Aorta (tissue), 5 donors: Measurements from ENCODE around the gene SURF6. TPM values are rescaled to one million over a fixed set of nuclear protein-coding genes. Genes with fewer than 3 reads are reported as not detected.

ENCODE experiments used
- ATAC-seq: fragments of 200-7000 bp; cut with Tn5 transposase; one replicate; pipeline ENCODE4 v1.9.1; 2022; ENCODE audit warnings: moderate library complexity; ENCODE audit not compliant: low FRiP score
- DNase-seq, 2 donors: peaks; one replicate each; pipeline ENCODE4 v3.0.0-alpha.2; 2020
- H3K27ac ChIP-seq, 2 donors: one replicate each; pipeline ENCODE4 v1.5.1; 2013; ENCODE audit warnings: low read length in 2 of 2, mild to moderate bottlenecking in 2 of 2, moderate library complexity in 2 of 2, control low read depth in 1 of 2, inconsistent platforms in 1 of 2, low read depth in 1 of 2
- H3K27me3 ChIP-seq, 2 donors: one replicate each; pipeline ENCODE4 v1.6.1; 2013; ENCODE audit warnings: control low read depth in 1 of 2, low read length in 1 of 2, mild to moderate bottlenecking in 1 of 2, moderate library complexity in 1 of 2; ENCODE audit not compliant: insufficient read depth in 2 of 2, control insufficient read depth in 1 of 2
- H3K36me3 ChIP-seq, 2 donors: one replicate each; pipeline ENCODE4 v1.6.1; 2013; ENCODE audit warnings: control low read depth in 1 of 2, low read length in 1 of 2, mild to moderate bottlenecking in 1 of 2; ENCODE audit not compliant: insufficient read depth in 2 of 2, control insufficient read depth in 1 of 2
- H3K4me1 ChIP-seq, 2 donors: one replicate each; pipeline ENCODE4 v1.6.1; 2013; ENCODE audit warnings: low read length in 2 of 2, control low read depth in 1 of 2, mild to moderate bottlenecking in 1 of 2, moderate library complexity in 1 of 2; ENCODE audit not compliant: insufficient read depth in 2 of 2, control insufficient read depth in 1 of 2
- H3K4me3 ChIP-seq, 2 donors: one replicate each; pipeline ENCODE4 v1.5.1; 2013; ENCODE audit warnings: low read length in 2 of 2, control low read depth in 1 of 2, mild to moderate bottlenecking in 1 of 2
- H3K9me3 ChIP-seq: one replicate; pipeline ENCODE4 v1.6.1; 2013; ENCODE audit warnings: mild to moderate bottlenecking, low read length; ENCODE audit not compliant: control insufficient read depth
- WGBS, 2 donors: extraction: QIAGEN DNeasy Blood & Tissue Kit; methylation state at CpG; one replicate each; pipeline ENCODE4 v1.1.7; 2013; 5-methylcytosine and 5-hydroxymethylcytosine counted together
- intact Hi-C, 2 donors: fragments of 100-400 bp; cut with DNase I; formaldehyde crosslinking; loops; one replicate each; pipeline versions ENCODE4 v1.14.2 to v1.15.0; 2022
- polyA plus RNA-seq, 2 donors: library from polyadenylated mRNA; stranded (reverse); fragments of 200-250 nt; gene quantifications; one replicate each; pipeline ENCODE4 v1.2.3, GENCODE V29; 2013
- total RNA-seq, 2 donors: library from RNA; stranded (reverse); fragmentation: NEBNext Ultra II Directional; extraction: Animal tissue kit (Norgen Biotek cat#: 25700); gene quantifications; one replicate each; pipeline ENCODE4 v1.2.1, GENCODE V29; 2021
- donor health status: healthy with polysubstance abuse.
- donor health status: Bipolar disorder and iron deficiency.
- donor health status: DM: no; HTN: no; CAD: no.
- donor health status: DM: no; HTN: no; CAD: no.
- donor health status: DM: yes; HTN: yes; CAD: no.

SURF6 gene
- total and polyA plus RNA-seq, 4 donors: 13.3 to 23.6 (median 16.0) TPM

DNA sequence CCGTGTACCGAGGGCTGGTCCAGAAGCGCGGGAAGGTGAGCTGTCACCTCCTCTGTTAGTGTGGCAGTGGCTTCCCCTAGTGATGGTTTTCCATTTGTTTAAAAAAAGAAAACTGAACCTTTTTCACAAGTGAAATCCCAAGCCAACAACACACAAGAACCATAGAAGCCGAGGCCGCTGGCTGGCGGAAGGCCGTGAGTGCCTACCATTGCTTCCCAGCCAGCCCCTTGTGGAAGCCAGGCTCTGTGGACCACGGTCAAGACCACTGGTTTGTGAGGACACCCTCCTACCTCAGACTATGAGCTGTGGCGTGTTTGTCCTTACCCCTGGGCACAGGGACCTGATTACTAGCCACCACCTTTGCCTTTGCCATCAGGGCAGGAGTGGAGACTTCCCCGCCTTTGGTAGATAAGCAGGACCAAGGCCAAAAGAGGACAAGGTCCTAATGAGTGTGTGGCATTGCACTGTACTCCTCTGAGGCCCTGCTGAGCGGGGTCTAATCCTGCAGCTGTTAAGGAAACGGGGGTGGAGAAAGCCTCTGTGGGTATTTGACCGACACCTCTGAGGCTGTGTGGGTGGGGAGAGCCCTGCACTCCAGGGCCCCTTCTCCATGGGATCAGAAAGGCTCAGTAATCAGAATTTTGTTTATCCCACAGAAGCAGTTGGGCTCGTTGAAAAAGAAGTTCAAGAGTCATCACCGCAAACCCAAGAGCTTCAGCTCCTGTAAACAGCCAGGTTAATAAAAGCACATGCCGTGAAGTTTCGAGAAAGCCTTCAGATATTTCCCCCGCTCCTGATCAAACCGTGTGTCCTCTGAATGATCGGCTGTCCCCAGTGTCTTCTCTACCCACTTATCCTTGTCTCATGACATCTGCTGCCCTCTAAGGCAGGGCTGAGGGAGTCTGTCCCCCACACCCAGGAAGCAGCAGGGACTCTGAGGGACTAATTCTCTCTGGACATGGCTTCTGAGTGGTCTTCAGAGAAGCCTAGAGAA, 24.7 kb upstream of the SURF6 start:
- no peak overlapping the region for H3K4me3 ChIP-seq
- H3K9me3 ChIP-seq: no peaks in the 10 kb centered on the region
- no peaks in the 10 kb centered on the region for H3K4me1 ChIP-seq
- H3K36me3 ChIP-seq: peaks cover 0 to 9% of the 10 kb centered on the region in 2 donors
- no peak overlapping the region for H3K27ac ChIP-seq
- ATAC-seq (no peak), DNase-seq (no peak)
- 77 to 78% methylated on average over 21 of the region's 21 CpGs for WGBS, 2 donors
- intact Hi-C loops: no loop called here
- H3K27me3 ChIP-seq: no peaks in the 10 kb centered on the region

DNA sequence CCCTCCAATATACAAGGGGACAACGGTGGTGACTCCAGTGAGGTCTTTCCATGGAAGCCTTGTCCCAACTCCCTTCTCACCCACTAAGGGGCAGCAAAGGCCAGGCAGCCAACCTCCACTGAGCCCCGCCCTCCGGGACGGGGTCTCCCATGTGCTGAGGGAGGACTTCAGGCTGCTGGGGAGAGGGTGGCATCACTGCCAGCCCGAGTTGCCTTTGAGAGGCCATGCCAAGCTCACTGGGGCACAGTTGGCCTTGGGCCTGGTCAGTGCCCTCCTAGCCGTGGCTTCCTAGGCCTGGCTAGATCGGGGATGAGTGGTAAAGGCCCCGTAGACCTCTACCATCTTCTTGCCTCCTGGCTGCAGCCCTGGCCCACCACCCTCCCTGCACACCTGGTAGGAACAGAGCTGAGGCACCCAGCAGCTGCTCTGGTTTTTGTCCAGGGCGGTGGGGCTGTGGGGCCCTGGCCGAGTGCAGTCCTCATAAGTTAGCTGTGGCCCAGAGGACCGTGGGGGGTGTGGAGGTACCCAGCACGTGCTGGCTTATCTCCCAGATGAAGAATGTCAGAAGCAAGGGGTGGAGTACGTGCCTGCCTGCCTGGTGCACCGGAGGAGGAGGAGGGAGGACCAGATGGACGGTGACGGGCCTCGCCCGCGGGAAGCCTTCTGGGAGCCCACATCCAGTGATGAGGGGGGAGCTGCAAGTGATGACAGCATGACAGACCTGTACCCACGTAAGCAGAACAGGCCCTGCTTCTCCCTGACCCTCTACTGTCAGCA, 23.6 kb upstream of the SURF6 start:
- intact Hi-C loops: loop anchor here (5.0 to 10.0 kb wide), 2 partner anchors 55 to 58 kb away; partner anchors contain the start of gene REXO4 (in 2 of the 2)
- ATAC-seq (no peak), DNase-seq (no peak)
- WGBS, 2 donors: 49 to 52% methylated on average over 19 to 20 of the region's 20 CpGs
- H3K27me3 ChIP-seq: no peaks in the 10 kb centered on the region
- no peak overlapping the region for H3K4me3 ChIP-seq
- H3K4me1 ChIP-seq: no peaks in the 10 kb centered on the region
- H3K27ac ChIP-seq: no peak overlapping the region
- H3K36me3 ChIP-seq: peaks cover 0 to 5% of the 10 kb centered on the region in 2 donors
- no peaks in the 10 kb centered on the region for H3K9me3 ChIP-seq

- no peaks in the 10 kb centered on the region for H3K36me3 ChIP-seq
- intact Hi-C loops: loop anchor here (5.0 to 10.0 kb wide), 2 partner anchors 57 to 60 kb away; partner anchors contain the start of gene REXO4 (in 2 of the 2)
- H3K4me3 ChIP-seq: no peak overlapping the region
- H3K4me1 ChIP-seq: no peaks in the 10 kb centered on the region
- H3K9me3 ChIP-seq: no peaks in the 10 kb centered on the region
- no peak for ATAC-seq
- no peak overlapping the region for H3K27ac ChIP-seq
- WGBS, 2 donors: 83% methylated on average over 14 of the region's 14 CpGs
- DNase-seq: no peak
- no peaks in the 10 kb centered on the region for H3K27me3 ChIP-seq
Observed at GRCh38 chr9:133357656-133358055, 21.7 kb upstream of the SURF6 start.

DNA sequence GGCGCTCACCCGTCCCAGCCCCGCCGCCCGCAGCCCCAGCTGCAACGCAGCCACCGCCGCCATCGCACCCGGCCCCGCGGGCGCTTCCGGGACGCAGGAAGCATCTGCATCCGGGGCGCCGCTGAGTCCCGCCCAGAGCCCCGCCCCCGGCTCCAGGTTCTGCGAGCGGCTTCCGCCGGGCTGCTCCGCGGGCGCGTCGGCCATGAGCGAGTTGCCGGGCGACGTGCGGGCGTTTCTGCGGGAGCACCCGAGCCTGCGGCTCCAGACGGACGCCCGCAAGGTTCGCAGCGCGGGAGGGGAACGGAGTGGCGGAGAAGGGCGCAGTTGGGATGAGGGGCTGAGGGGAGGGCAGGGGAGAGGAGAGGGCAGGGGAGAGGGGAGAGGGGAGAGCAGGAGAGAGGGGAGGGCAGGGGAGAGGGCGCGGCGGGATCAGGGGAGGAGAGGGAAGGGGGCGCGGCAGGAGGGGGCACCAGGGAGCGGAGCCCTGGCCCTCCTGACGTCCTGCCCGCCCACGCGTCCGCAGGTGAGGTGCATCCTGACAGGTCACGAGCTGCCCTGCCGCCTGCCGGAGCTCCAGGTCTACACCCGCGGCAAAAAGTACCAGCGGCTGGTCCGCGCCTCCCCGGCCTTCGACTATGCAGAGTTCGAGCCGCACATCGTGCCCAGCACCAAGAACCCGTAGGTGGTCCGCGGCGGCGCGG, 20.6 kb upstream of the SURF6 start, which contains the start of the genes SURF1 and SURF2:
Gene SURF1, minus strand, starts transcription at position 97 of the 701 bp plus-strand sequence. Its CDS starts 34 bp downstream, at position 63.
Gene SURF2, plus strand, starts transcription at position 160 of the 701 bp plus-strand sequence. Its CDS starts 43 bp downstream, at position 203.
- Histone ChIP-seq H3K4me1 (no peaks in the 10 kb centered on the region), H3K9me3 (no peaks in the 10 kb centered on the region), H3K36me3 (peaks cover 0 to 4% of the 10 kb centered on the region in 2 donors), H3K4me3 (peak within 1 kb of the TSS; percentile 88 to 92), H3K27me3 (no peaks in the 10 kb centered on the region), H3K27ac (peak within 1 kb of the TSS in 1 of 2 donors; percentile 42)
- WGBS, 2 donors: 1% methylated on average over 52 to 78 of the region's 78 CpGs
- DNase-seq: peak; percentile 93 to 96
- peak; percentile 92 for ATAC-seq
- intact Hi-C loops: loop anchor here (5.0 to 10.0 kb wide), 2 partner anchors 58 to 61 kb away; partner anchors contain the start of gene REXO4 (in 2 of the 2)

DNA sequence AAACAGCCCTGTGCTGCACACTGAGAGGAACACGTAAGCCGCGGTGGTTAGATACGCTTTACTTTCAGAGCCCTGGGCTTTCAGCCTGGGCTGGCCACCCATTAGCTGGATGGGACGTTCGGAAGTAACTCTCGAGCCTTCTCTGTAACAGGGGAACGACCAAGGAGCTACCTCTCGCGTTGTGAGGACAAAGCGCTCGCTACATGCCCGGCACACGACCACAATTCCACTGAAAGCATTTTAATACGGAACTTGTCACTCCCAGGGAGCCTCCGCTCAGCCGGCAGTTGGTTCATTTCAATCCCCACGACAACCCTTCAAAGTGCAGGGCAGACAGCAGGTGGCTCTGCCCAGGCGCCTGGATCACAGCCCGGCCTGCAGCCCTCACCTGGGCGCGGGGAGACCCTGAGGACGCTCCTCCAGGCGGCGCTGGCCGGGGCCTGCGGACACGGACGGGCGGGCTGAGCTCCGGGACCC, 19.9 kb upstream of the SURF6 start:
- Histone ChIP-seq H3K4me1 (no peaks in the 10 kb centered on the region), H3K36me3 (peaks cover 0 to 4% of the 10 kb centered on the region in 2 donors), H3K9me3 (no peaks in the 10 kb centered on the region), H3K4me3 (peak overlapping the region; percentile 88 to 92), H3K27me3 (no peaks in the 10 kb centered on the region), H3K27ac (peak overlapping the region in 1 of 2 donors; percentile 42)
- intact Hi-C loops: loop anchor here (5.0 to 10.0 kb wide), 2 partner anchors 59 to 61 kb away; partner anchors contain the start of gene REXO4 (in 2 of the 2)
- DNase-seq: no peak
- no peak for ATAC-seq
- WGBS, 2 donors: 1% methylated on average over 31 of the region's 31 CpGs

DNA sequence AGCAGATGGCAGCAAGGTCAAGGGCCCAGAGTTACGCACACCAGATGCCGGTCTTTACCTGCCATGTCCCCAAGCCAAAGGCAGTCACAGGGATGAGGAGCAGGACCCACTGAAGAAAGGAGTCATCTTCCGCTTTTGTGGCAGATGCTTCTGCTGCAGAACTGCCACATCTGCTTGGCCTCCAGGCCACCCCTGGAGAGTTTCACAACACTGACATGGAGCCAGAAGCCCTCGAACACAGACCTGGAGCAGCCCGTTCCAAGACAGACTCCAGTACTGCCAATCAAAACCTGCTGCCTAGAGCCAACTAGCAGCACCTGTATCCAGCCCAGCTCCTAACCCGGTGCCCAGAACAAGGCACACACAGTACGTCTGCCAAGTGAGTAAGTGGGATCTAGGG, 18.8 kb upstream of the SURF6 start:
- no peak overlapping the region for H3K4me3 ChIP-seq
- intact Hi-C loops: loop anchor here (5.0 to 10.0 kb wide), 2 partner anchors 60 to 63 kb away; partner anchors contain the start of gene REXO4 (in 2 of the 2)
- DNase-seq (no peak), ATAC-seq (no peak)
- H3K4me1 ChIP-seq: no peaks in the 10 kb centered on the region
- no peak overlapping the region for H3K27ac ChIP-seq
- peaks cover 0 to 7% of the 10 kb centered on the region in 2 donors for H3K36me3 ChIP-seq
- H3K27me3 ChIP-seq: no peaks in the 10 kb centered on the region
- no peaks in the 10 kb centered on the region for H3K9me3 ChIP-seq
- WGBS, 2 donors: 75 to 83% methylated on average over 7 of the region's 7 CpGs

DNA sequence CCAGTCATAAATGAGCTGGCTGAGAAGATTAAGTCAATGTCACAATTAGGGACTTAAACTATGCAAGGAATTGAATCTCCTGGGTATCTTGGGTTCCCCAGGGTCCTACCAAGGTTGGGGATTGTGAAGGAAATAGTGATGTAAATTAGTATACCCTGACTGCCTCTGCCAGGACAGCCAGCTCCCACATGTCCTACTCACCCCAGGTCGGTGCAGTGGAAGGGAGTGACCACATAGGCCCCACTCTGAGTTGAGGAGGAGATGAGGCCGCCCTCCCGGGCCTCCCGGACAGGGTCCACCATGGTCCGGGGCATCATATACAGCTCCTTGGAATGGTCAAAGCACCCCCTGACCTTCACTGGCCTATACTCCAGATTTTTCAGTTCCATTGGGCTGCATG, 17.6 kb upstream of the SURF6 start:
- DNase-seq (no peak), ATAC-seq (no peak)
- WGBS, 2 donors: 81 to 89% methylated on average over 5 of the region's 5 CpGs
- Histone ChIP-seq H3K4me3 (no peak overlapping the region), H3K36me3 (peaks cover 0 to 7% of the 10 kb centered on the region in 2 donors), H3K27ac (no peak overlapping the region), H3K27me3 (no peaks in the 10 kb centered on the region), H3K4me1 (no peaks in the 10 kb centered on the region), H3K9me3 (no peaks in the 10 kb centered on the region)
- intact Hi-C loops: loop anchor here in 1 of 2 donors (10.0 kb wide), 1 partner anchor 61 kb away; the partner anchor contains the start of gene REXO4
